NT2/D1 (cell line): ENCODE measurements around the gene IFNGR2.

Experiments
- SUZ12 ChIP-seq: IDR thresholded peaks from 2 replicates; pipeline ENCODE4 v1.6.1; 2011; ENCODE audit not compliant: insufficient read length, insufficient read depth; ENCODE audit errors: extremely low read depth
- YY1 ChIP-seq: IDR thresholded peaks from 2 replicates; pipeline ENCODE4 v1.6.1; 2011; ENCODE audit not compliant: insufficient read length, insufficient read depth
- ZNF274 ChIP-seq: IDR thresholded peaks from 2 replicates; pipeline ENCODE4 v1.6.1; 2011; ENCODE audit warnings: mild to moderate bottlenecking, low read depth, low read length

DNA sequence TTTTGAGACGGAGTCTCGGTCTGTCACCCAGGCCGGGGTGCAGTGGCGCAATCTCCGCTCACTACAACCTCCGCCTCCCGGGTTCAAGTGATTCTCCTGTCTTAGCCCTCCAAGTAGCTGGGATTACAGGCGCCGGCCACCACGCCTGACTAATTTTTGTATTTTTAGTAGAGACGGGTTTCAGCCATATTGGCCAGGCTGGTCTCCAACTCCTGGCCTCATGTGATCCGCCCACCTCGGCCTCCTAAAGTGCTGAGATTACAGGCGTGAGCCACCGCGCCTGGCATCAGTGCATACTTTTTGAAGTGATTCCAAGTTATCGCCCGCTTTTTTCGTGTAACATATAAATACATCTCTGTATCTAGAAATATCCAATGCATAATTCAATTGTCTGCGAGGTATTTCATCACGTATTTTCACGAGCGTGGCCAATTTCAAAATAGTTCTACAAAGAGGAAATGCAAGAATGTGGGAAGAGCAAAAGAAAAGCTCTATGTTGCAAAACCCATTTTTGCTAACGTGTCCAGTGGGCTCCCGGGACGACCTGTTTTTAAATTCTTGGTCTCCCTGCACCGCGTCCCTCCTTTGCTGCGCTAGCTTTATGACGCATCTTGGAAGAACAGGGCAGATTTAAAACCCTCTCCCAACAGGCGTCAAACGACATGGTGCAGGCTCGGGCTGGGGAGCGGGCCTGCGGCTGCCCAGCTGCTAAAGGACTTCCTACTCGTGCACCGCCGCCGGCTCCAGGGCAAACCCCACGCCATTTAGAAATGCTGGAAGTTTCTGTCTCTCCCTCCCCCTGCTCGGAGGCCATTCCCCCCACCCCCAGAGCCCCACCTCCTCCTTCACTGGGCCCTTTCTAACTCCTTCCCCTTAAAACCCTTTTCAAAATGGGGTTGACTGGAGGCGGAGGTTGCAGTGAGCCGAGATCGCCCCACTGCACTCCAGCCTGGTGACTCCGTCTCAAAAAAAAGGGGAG lies 923 bp upstream of the IFNGR2 start:
- TF ChIP-seq ZNF274 (no peak), YY1 (no peak), SUZ12 (no peak)
